ENCODE results near the gene CDH26. TPM values are rescaled to one million over a fixed set of nuclear protein-coding genes. Genes with fewer than 3 reads are reported as not detected.

The CDH26 gene
- polyA plus RNA-seq, 1 donor (not counting 4 experiments of a cell fraction or from before 2014, with no cell fraction given), result 1.1 TPM

- Histone ChIP-seq H3K9me1 (ENCODE audit: control insufficient read depth, extremely low read depth, insufficient read depth, low read length) (no peaks in the 10 kb centered on the region), H3K9ac (ENCODE audit: control insufficient read depth, extremely low read depth, insufficient read depth, low read length) (no peak overlapping the region), H3K9me3 (ENCODE audit: control insufficient read depth, low read depth, low read length) (no peaks in the 10 kb centered on the region), H3K4me2 (ENCODE audit: control insufficient read depth, extremely low read depth, insufficient read depth, low read depth, low read length) (no peak overlapping the region), H3K4me3 (ENCODE audit: control insufficient read depth in 2 of 3, extremely low read depth in 1 of 3, insufficient read depth in 2 of 3, low read depth in 1 of 3, low read length in 3 of 3) (no peak overlapping the region), H4K20me1 (ENCODE audit: control insufficient read depth, extremely low read depth, insufficient read depth, low read length) (no peaks in the 10 kb centered on the region), H3K4me1 (ENCODE audit: control insufficient read depth, extremely low read depth, insufficient read depth, low read length) (peaks cover 2% of the 10 kb centered on the region), H3K36me3 (ENCODE audit: control insufficient read depth in 2 of 2, extremely low read depth in 1 of 2, insufficient read depth in 2 of 2, low read length in 2 of 2) (no peaks in the 10 kb centered on the region), H3K27ac (ENCODE audit: control insufficient read depth, insufficient read depth, low read length) (no peak overlapping the region), H3K27me3 (ENCODE audit: control insufficient read depth, extremely low read depth, insufficient read depth, low read length) (no peaks in the 10 kb centered on the region), H3K79me2 (ENCODE audit: control insufficient read depth, insufficient read depth, low read length) (no peaks in the 10 kb centered on the region), H2AFZ (ENCODE audit: control insufficient read depth, low read length) (no peak overlapping the region)
- dilution Hi-C loops (cut with MboI; ENCODE audit: extremely low pct_ligation_motif_present, low sequenced_read_pairs), result no loop called here
- DNase-seq (ENCODE audit: low read depth, low spot score) (no peak), FAIRE-seq (no peak)
- TF ChIP-seq EZH2 (IDR thresholded peaks at IDR 0.05; ENCODE audit: low read length) (no peak), CTCF (optimal IDR thresholded peaks at IDR 0.05 in 1 of 3, IDR thresholded peaks at IDR 0.05 in 1 of 3, conservative IDR thresholded peaks at IDR 0.05 in 1 of 3; ENCODE audit: extremely low read depth in 1 of 3, insufficient read depth in 2 of 3, low read length in 3 of 3) (no peak)
Observed at GRCh38 chr20:60008130-60008808, 50.0 kb downstream of the CDH26 start.

- H3K9me3 ChIP-seq (ENCODE audit: control insufficient read depth, low read depth, low read length), result no peaks in the 10 kb centered on the region
- no peak overlapping the region for H3K4me3 ChIP-seq (ENCODE audit: control insufficient read depth in 2 of 3, extremely low read depth in 1 of 3, insufficient read depth in 2 of 3, low read depth in 1 of 3, low read length in 3 of 3)
- H4K20me1 ChIP-seq (ENCODE audit: control insufficient read depth, extremely low read depth, insufficient read depth, low read length), result no peaks in the 10 kb centered on the region
- H3K9me1 ChIP-seq (ENCODE audit: control insufficient read depth, extremely low read depth, insufficient read depth, low read length), result no peaks in the 10 kb centered on the region
- H3K27me3 ChIP-seq (ENCODE audit: control insufficient read depth, extremely low read depth, insufficient read depth, low read length), result no peaks in the 10 kb centered on the region
- no peak for TF ChIP-seq CTCF (optimal IDR thresholded peaks at IDR 0.05 in 1 of 3, IDR thresholded peaks at IDR 0.05 in 1 of 3, conservative IDR thresholded peaks at IDR 0.05 in 1 of 3; ENCODE audit: extremely low read depth in 1 of 3, insufficient read depth in 2 of 3, low read length in 3 of 3)
- no peak for TF ChIP-seq EZH2 (IDR thresholded peaks at IDR 0.05; ENCODE audit: low read length)
- no peaks in the 10 kb centered on the region for H3K36me3 ChIP-seq (ENCODE audit: control insufficient read depth in 2 of 2, extremely low read depth in 1 of 2, insufficient read depth in 2 of 2, low read length in 2 of 2)
- no peak overlapping the region for H2AFZ ChIP-seq (ENCODE audit: control insufficient read depth, low read length)
- dilution Hi-C loops (cut with MboI; ENCODE audit: extremely low pct_ligation_motif_present, low sequenced_read_pairs), result no loop called here
- no peak for DNase-seq (ENCODE audit: low read depth, low spot score)
- no peak overlapping the region for H3K9ac ChIP-seq (ENCODE audit: control insufficient read depth, extremely low read depth, insufficient read depth, low read length)
- peaks cover 12% of the 10 kb centered on the region for H3K4me1 ChIP-seq (ENCODE audit: control insufficient read depth, extremely low read depth, insufficient read depth, low read length)
- no peaks in the 10 kb centered on the region for H3K79me2 ChIP-seq (ENCODE audit: control insufficient read depth, insufficient read depth, low read length)
- FAIRE-seq, result no peak
- H3K4me2 ChIP-seq (ENCODE audit: control insufficient read depth, extremely low read depth, insufficient read depth, low read depth, low read length), result no peak overlapping the region
- H3K27ac ChIP-seq (ENCODE audit: control insufficient read depth, insufficient read depth, low read length), result no peak overlapping the region
Observed at GRCh38 chr20:60009318-60009717, 51.1 kb downstream of the CDH26 start.

Measured in keratinocyte (primary cell).